GM21360 (cell line): ENCODE measurements around the gene SH3PXD2A.

Source experiments
- ATAC-seq: cut with Tn5 transposase; IDR thresholded peaks from one replicate; pipeline ENCODE4 v1.9.1; 2021; ENCODE audit warnings: mild to moderate bottlenecking, moderate library complexity; ENCODE audit not compliant: unreplicated experiment

Gene SH3PXD2A

GRCh38 chr10:103855424-103855823 is at the start of gene SH3PXD2A:
SH3PXD2A (minus strand) TSS chr10:103855576; CDS start chr10:103855266, 310 bp downstream.
- no peak for ATAC-seq

- no peak for ATAC-seq
Measured at GRCh38 chr10:103901299-103901698, 45.9 kb upstream of the SH3PXD2A start.

GRCh38 chr10:103899312-103899711 is 43.9 kb upstream of the SH3PXD2A start:
- no peak for ATAC-seq

GRCh38 chr10:103897241-103897774 is 41.9 kb upstream of the SH3PXD2A start:
- ATAC-seq: no peak

- ATAC-seq: no peak
Measured at GRCh38 chr10:103896225-103896624, 40.8 kb upstream of the SH3PXD2A start.

- ATAC-seq: no peak
Measured at GRCh38 chr10:103895411-103896186, 40.2 kb upstream of the SH3PXD2A start.

- no peak for ATAC-seq
Measured at GRCh38 chr10:103894441-103894864, 39.1 kb upstream of the SH3PXD2A start.

- no peak for ATAC-seq
Measured at GRCh38 chr10:103893817-103894216, 38.4 kb upstream of the SH3PXD2A start.

GRCh38 chr10:103892181-103892580 is 36.8 kb upstream of the SH3PXD2A start:
- no peak for ATAC-seq

GRCh38 chr10:103890688-103891087 is 35.3 kb upstream of the SH3PXD2A start:
- ATAC-seq: no peak

GRCh38 chr10:103890194-103890658 is 34.9 kb upstream of the SH3PXD2A start:
- no peak for ATAC-seq

GRCh38 chr10:103889121-103889720 is 33.8 kb upstream of the SH3PXD2A start:
- no peak for ATAC-seq

GRCh38 chr10:103888113-103888841 is 32.9 kb upstream of the SH3PXD2A start:
- peak; percentile 51 for ATAC-seq

- no peak for ATAC-seq
Measured at GRCh38 chr10:103885617-103886016, 30.2 kb upstream of the SH3PXD2A start.

- ATAC-seq: no peak
Measured at GRCh38 chr10:103884681-103885139, 29.3 kb upstream of the SH3PXD2A start.

- ATAC-seq: no peak
Measured at GRCh38 chr10:103882285-103883007, 27.1 kb upstream of the SH3PXD2A start.

GRCh38 chr10:103881416-103882284 is 26.3 kb upstream of the SH3PXD2A start:
- no peak for ATAC-seq

- no peak for ATAC-seq
Measured at GRCh38 chr10:103879831-103880230, 24.5 kb upstream of the SH3PXD2A start.

- ATAC-seq: no peak
Measured at GRCh38 chr10:103879409-103879808, 24.0 kb upstream of the SH3PXD2A start.

- no peak for ATAC-seq
Measured at GRCh38 chr10:103877861-103878260, 22.5 kb upstream of the SH3PXD2A start.
